Measurements from ENCODE around the gene PLCXD1.

DNA sequence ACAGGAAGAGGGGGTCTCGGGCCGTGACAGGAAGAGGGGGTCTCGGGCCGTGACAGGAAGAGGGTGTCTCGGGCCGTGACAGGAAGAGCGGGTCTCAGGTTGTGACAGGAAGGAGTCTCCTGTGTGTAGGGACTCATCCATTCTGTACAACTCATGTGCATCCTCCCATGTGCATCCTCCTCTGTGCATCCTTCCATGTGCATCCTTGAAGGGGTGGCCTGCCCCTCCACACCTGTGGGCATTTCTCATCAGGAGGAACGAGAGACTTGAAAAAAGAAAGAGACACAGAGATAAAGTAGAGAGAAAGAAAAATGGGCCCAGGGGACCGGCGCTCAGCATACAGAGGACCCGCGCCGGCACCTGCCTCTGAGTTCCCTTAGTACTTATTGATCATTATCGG lies 30.2 kb upstream of the PLCXD1 start:
- TF ChIP-seq RAD21 (IDR thresholded peaks at IDR 0.05), result no peak
- no peak for TF ChIP-seq MAX (IDR thresholded peaks at IDR 0.05)
- TF ChIP-seq CTCF (IDR thresholded peaks at IDR 0.05; ENCODE audit: low read depth, low read length, missing input control), result no peak
- TF ChIP-seq YY1 (IDR thresholded peaks at IDR 0.05), result no peak
- TF ChIP-seq NR2F2 (IDR thresholded peaks at IDR 0.05), result no peak
- no peak for TF ChIP-seq JUND (IDR thresholded peaks at IDR 0.05)
- TF ChIP-seq RXRA (IDR thresholded peaks at IDR 0.05), result no peak
- TF ChIP-seq SP1 (IDR thresholded peaks at IDR 0.05), result no peak
- TF ChIP-seq ZBTB33 (IDR thresholded peaks at IDR 0.05), result no peak
- TF ChIP-seq, protein P1, sequence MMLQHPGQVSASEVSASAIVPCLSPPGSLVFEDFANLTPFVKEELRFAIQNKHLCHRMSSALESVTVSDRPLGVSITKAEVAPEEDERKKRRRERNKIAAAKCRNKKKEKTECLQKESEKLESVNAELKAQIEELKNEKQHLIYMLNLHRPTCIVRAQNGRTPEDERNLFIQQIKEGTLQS (IDR thresholded peaks at IDR 0.05), result no peak
- no peak for TF ChIP-seq EGR1 (IDR thresholded peaks at IDR 0.05; ENCODE audit: low read depth in 2 of 2)
- TF ChIP-seq, protein P2, sequence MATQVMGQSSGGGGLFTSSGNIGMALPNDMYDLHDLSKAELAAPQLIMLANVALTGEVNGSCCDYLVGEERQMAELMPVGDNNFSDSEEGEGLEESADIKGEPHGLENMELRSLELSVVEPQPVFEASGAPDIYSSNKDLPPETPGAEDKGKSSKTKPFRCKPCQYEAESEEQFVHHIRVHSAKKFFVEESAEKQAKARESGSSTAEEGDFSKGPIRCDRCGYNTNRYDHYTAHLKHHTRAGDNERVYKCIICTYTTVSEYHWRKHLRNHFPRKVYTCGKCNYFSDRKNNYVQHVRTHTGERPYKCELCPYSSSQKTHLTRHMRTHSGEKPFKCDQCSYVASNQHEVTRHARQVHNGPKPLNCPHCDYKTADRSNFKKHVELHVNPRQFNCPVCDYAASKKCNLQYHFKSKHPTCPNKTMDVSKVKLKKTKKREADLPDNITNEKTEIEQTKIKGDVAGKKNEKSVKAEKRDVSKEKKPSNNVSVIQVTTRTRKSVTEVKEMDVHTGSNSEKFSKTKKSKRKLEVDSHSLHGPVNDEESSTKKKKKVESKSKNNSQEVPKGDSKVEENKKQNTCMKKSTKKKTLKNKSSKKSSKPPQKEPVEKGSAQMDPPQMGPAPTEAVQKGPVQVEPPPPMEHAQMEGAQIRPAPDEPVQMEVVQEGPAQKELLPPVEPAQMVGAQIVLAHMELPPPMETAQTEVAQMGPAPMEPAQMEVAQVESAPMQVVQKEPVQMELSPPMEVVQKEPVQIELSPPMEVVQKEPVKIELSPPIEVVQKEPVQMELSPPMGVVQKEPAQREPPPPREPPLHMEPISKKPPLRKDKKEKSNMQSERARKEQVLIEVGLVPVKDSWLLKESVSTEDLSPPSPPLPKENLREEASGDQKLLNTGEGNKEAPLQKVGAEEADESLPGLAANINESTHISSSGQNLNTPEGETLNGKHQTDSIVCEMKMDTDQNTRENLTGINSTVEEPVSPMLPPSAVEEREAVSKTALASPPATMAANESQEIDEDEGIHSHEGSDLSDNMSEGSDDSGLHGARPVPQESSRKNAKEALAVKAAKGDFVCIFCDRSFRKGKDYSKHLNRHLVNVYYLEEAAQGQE (IDR thresholded peaks at IDR 0.05), result no peak
- TF ChIP-seq TAF1 (conservative IDR thresholded peaks at IDR 0.05), result no peak
- TF ChIP-seq FOXA1 (IDR thresholded peaks at IDR 0.05), result no peak

All from liver (tissue), 3 donors.